Fibroblast of gingiva (primary cell): ENCODE results near the gene MLLT10.

Experiments
- DNase-seq: peaks from one replicate; pipeline ENCODE4 v3.0.0-alpha.2; 2011; ENCODE audit warnings: low read depth

Gene MLLT10

DNA sequence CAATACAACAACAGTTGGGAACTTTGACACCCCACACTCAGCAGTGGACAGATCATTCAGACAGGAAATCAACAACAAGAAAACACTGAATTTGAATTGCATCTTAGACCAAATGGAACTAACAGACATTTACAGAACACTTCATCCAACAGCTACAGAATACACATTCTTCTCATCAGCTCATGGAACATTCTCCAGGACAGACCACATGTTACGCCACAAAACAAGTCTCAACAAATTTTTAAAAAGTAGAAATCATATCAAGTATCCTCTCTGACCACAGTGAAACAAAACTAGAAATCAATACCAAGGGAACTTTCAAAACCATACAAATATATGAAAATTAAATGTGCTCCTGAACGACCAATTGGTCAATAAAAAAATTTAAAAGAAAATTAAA lies 257.2 kb downstream of the MLLT10 start:
- peak; percentile 32 for DNase-seq
